Breast epithelium (tissue), 3 donors: ENCODE results near the gene FUNDC2.

Source experiments
- POLR2A ChIP-seq: fragments of 450-650 bp; IDR thresholded peaks from one replicate; pipeline ENCODE4 v1.6.1; 2016; ENCODE audit warnings: antibody characterized with exemption, mild to moderate bottlenecking, moderate library complexity
- TF ChIP-seq, protein P1 (sequence below), 3 donors: fragments of 450-650 bp; IDR thresholded peaks; one replicate each; pipeline ENCODE4 v1.5.1; 2016 to 2017; ENCODE audit warnings: antibody characterized with exemption in 3 of 3, mild to moderate bottlenecking in 3 of 3, moderate library complexity in 3 of 3

DNA sequence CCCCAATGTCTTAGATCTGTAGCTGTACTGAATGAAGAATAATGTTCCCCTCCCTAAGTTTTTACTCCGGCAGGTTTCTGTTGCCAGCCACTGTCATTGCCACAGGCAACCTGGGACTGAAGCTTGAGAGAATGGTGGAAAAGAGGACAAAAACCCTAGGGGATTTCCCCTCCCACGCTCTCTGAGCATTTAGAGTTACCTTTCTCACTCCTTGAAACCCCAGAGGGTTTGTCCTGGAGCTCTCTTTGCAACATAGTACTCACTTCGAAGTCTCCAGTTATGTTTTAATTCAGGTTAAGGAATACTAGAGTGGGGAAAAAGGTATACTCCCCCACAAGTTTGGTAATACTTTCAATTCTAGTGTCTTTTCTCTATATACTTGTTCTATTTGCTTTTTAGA, 35.6 kb upstream of the FUNDC2 start:
- TF ChIP-seq POLR2A = no peak
- TF ChIP-seq, protein P1, sequence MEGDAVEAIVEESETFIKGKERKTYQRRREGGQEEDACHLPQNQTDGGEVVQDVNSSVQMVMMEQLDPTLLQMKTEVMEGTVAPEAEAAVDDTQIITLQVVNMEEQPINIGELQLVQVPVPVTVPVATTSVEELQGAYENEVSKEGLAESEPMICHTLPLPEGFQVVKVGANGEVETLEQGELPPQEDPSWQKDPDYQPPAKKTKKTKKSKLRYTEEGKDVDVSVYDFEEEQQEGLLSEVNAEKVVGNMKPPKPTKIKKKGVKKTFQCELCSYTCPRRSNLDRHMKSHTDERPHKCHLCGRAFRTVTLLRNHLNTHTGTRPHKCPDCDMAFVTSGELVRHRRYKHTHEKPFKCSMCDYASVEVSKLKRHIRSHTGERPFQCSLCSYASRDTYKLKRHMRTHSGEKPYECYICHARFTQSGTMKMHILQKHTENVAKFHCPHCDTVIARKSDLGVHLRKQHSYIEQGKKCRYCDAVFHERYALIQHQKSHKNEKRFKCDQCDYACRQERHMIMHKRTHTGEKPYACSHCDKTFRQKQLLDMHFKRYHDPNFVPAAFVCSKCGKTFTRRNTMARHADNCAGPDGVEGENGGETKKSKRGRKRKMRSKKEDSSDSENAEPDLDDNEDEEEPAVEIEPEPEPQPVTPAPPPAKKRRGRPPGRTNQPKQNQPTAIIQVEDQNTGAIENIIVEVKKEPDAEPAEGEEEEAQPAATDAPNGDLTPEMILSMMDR (IDR thresholded peaks at IDR 0.05) = no peak
